Thyroid gland (tissue), 4 donors: ENCODE data around the gene PDS5A.

Experiments used
- POLR2A ChIP-seq, 2 donors: fragments of 450-650 bp; IDR thresholded peaks; one replicate each; pipeline ENCODE4 v1.6.1; 2017; ENCODE audit warnings: antibody characterized with exemption in 2 of 2, mild to moderate bottlenecking in 2 of 2, moderate library complexity in 1 of 2
- TF ChIP-seq, protein P1 (sequence below), 6 experiments: fragments of 200-600 bp in 3 of 6; fragments of 450-650 bp in 3 of 6; sonication (generic) in 3 of 6; IDR thresholded peaks; one replicate each; pipeline ENCODE4 v1.5.1; 2016 to 2019; ENCODE audit warnings: antibody characterized with exemption in 6 of 6, mild to moderate bottlenecking in 2 of 6, inconsistent platforms in 1 of 6, moderate library complexity in 1 of 6

- TF ChIP-seq, protein P1, sequence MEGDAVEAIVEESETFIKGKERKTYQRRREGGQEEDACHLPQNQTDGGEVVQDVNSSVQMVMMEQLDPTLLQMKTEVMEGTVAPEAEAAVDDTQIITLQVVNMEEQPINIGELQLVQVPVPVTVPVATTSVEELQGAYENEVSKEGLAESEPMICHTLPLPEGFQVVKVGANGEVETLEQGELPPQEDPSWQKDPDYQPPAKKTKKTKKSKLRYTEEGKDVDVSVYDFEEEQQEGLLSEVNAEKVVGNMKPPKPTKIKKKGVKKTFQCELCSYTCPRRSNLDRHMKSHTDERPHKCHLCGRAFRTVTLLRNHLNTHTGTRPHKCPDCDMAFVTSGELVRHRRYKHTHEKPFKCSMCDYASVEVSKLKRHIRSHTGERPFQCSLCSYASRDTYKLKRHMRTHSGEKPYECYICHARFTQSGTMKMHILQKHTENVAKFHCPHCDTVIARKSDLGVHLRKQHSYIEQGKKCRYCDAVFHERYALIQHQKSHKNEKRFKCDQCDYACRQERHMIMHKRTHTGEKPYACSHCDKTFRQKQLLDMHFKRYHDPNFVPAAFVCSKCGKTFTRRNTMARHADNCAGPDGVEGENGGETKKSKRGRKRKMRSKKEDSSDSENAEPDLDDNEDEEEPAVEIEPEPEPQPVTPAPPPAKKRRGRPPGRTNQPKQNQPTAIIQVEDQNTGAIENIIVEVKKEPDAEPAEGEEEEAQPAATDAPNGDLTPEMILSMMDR (IDR thresholded peaks at IDR 0.05): no peak
- TF ChIP-seq POLR2A (IDR thresholded peaks at IDR 0.05): no peak
Measured at GRCh38 chr4:39822662-39823061, 155.0 kb downstream of the PDS5A start.
